Measurements from ENCODE around the gene ATF6. TPM values are rescaled to one million over a fixed set of nuclear protein-coding genes. Genes with fewer than 3 reads are reported as not detected.

The ATF6 gene
- total and polyA plus RNA-seq, 9 of the 15 experiments (the other 6 are each of a cell fraction or from before 2014, with no cell fraction given): 11.7 to 32.4 (median 20.4) TPM

DNA sequence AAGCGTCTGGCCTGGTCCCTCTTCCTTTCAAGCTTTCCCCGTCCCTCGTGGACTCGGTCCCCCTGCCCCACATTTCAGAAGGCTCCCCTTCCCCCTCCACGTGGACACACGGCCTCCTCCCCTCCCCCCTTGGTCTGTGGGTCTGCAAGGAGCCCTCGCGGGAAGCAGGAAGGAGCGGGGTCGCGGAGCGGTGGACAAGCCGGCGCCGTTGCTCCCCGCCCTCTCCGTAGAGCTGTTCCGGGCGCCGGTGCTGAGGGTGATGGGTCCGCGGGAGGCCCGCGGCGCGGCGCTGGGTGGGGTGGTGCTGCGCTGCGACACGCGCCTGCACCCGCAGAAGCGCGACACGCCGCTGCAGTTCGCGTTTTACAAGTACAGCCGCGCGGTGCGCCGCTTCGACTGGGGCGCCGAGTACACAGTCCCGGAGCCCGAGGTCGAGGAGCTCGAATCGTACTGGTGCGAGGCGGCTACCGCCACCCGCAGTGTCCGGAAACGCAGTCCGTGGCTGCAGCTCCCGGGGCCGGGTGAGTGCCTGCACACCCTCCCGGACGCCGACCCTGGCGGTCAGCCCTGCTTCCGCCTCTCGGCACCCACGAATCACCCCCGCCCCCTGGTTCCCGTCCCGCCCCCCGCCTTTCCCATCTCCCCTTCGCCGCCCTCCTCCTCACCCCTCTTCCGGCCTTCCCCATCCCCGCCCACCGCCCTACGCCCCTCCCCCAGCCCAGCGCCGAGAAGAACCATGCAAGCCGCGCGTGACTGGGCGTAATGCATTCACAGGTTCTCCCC is 39.5 kb upstream of the ATF6 start (continued):
- TF ChIP-seq NFE2 (IDR thresholded peaks at IDR 0.05; ENCODE audit: low read depth): peak; percentile 63
- TF ChIP-seq, protein P1, sequence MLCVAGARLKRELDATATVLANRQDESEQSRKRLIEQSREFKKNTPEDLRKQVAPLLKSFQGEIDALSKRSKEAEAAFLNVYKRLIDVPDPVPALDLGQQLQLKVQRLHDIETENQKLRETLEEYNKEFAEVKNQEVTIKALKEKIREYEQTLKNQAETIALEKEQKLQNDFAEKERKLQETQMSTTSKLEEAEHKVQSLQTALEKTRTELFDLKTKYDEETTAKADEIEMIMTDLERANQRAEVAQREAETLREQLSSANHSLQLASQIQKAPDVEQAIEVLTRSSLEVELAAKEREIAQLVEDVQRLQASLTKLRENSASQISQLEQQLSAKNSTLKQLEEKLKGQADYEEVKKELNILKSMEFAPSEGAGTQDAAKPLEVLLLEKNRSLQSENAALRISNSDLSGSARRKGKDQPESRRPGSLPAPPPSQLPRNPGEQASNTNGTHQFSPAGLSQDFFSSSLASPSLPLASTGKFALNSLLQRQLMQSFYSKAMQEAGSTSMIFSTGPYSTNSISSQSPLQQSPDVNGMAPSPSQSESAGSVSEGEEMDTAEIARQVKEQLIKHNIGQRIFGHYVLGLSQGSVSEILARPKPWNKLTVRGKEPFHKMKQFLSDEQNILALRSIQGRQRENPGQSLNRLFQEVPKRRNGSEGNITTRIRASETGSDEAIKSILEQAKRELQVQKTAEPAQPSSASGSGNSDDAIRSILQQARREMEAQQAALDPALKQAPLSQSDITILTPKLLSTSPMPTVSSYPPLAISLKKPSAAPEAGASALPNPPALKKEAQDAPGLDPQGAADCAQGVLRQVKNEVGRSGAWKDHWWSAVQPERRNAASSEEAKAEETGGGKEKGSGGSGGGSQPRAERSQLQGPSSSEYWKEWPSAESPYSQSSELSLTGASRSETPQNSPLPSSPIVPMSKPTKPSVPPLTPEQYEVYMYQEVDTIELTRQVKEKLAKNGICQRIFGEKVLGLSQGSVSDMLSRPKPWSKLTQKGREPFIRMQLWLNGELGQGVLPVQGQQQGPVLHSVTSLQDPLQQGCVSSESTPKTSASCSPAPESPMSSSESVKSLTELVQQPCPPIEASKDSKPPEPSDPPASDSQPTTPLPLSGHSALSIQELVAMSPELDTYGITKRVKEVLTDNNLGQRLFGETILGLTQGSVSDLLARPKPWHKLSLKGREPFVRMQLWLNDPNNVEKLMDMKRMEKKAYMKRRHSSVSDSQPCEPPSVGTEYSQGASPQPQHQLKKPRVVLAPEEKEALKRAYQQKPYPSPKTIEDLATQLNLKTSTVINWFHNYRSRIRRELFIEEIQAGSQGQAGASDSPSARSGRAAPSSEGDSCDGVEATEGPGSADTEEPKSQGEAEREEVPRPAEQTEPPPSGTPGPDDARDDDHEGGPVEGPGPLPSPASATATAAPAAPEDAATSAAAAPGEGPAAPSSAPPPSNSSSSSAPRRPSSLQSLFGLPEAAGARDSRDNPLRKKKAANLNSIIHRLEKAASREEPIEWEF (CRISPR knock-in tag; IDR thresholded peaks at IDR 0.05): no peak
- no peak for TF ChIP-seq ZBTB8A (IDR thresholded peaks at IDR 0.05; ENCODE audit: partially characterized antibody)
- no peak for TF ChIP-seq HDAC3 (IDR thresholded peaks at IDR 0.05; ENCODE audit: borderline replicate concordance, partially characterized antibody)
- no peak for TF ChIP-seq ZFP30 (CRISPR knock-in tag; IDR thresholded peaks at IDR 0.05; ENCODE audit: borderline replicate concordance)
- peak; percentile 92 for TF ChIP-seq ERF (CRISPR knock-in tag; IDR thresholded peaks at IDR 0.05)
- no peak; a peak in 1 of 4 replicates for TF ChIP-seq FOXA3 (CRISPR knock-in tag; conservative IDR thresholded peaks at IDR 0.05 in 1 of 2, IDR thresholded peaks at IDR 0.05 in 1 of 2)
- TF ChIP-seq ILF3 (IDR thresholded peaks at IDR 0.05; ENCODE audit: borderline replicate concordance): no peak; the same call in 1 of the 2 replicates
- TF ChIP-seq HNRNPLL (IDR thresholded peaks at IDR 0.05; ENCODE audit: low read depth, low read length, poor library complexity, severe bottlenecking): peak; percentile 11
- no peak for TF ChIP-seq CHCHD3 (CRISPR knock-in tag; IDR thresholded peaks at IDR 0.05)
- TF ChIP-seq FOXM1 (IDR thresholded peaks at IDR 0.05; ENCODE audit: low read depth): no peak
- 0 out of 2 replicates have a peak, but pooled peaks have one; percentile 51 for TF ChIP-seq FOXM1 (CRISPR knock-in tag; IDR thresholded peaks at IDR 0.05; ENCODE audit: low read depth)
- no peak for TF ChIP-seq SMARCE1 (IDR thresholded peaks at IDR 0.05)
- TF ChIP-seq ZNF830 (CRISPR knock-in tag; IDR thresholded peaks at IDR 0.05): no peak
- TF ChIP-seq SMARCA5 (IDR thresholded peaks at IDR 0.05): no peak
- TF ChIP-seq ZNF766 (CRISPR knock-in tag; conservative IDR thresholded peaks at IDR 0.05): no peak
- no peak for TF ChIP-seq HMG20A (CRISPR knock-in tag; conservative IDR thresholded peaks at IDR 0.05)
- peak; percentile 58; the same call in 1 of the 2 replicates for TF ChIP-seq ZBTB9 (CRISPR knock-in tag; IDR thresholded peaks at IDR 0.05)
- TF ChIP-seq, protein P2, sequence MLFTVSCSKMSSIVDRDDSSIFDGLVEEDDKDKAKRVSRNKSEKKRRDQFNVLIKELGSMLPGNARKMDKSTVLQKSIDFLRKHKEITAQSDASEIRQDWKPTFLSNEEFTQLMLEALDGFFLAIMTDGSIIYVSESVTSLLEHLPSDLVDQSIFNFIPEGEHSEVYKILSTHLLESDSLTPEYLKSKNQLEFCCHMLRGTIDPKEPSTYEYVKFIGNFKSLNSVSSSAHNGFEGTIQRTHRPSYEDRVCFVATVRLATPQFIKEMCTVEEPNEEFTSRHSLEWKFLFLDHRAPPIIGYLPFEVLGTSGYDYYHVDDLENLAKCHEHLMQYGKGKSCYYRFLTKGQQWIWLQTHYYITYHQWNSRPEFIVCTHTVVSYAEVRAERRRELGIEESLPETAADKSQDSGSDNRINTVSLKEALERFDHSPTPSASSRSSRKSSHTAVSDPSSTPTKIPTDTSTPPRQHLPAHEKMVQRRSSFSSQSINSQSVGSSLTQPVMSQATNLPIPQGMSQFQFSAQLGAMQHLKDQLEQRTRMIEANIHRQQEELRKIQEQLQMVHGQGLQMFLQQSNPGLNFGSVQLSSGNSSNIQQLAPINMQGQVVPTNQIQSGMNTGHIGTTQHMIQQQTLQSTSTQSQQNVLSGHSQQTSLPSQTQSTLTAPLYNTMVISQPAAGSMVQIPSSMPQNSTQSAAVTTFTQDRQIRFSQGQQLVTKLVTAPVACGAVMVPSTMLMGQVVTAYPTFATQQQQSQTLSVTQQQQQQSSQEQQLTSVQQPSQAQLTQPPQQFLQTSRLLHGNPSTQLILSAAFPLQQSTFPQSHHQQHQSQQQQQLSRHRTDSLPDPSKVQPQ (CRISPR knock-in tag; IDR thresholded peaks at IDR 0.05; ENCODE audit: borderline replicate concordance): no peak
